GM20431 (cell line): ENCODE results near the gene LRMDA.

Source experiments
- in situ Hi-C: fragments of 300-500 bp; cut with MseI, MboI; formaldehyde crosslinking; loops from one replicate; pipeline ENCODE4 v1.15.0; 2020; ENCODE audit warnings: low sequenced_read_pairs; ENCODE audit not compliant: unreplicated experiment

LRMDA gene

DNA sequence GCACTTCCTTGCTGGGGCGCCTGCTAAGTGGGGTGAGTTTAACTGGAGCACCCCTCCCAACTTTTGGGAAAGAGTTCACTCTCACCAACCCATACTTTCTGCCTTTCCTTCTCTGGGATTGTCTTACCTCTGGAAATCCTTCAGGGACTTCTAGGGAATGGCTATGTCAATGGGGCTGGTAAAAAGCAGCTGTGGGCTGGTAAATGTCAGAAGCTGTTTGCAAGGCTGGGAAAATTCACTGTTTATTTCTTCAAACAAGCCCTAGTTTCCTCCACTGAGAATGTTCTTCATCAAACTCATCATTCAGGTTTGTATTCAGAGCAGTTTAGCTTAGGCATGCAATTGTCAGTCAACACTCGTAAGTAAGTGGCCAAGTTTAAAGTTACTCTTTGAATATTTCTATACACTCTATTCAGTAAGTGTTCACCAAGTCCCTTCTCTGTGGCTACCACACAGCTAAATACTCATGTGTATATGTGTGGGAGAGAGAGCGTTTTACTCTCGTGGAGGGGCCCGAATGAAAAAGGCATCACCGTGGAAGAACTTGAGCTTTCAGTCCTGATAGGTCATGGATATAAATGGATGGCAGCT is 654.8 kb downstream of the LRMDA start:
- in situ Hi-C loops: no loop called here

DNA sequence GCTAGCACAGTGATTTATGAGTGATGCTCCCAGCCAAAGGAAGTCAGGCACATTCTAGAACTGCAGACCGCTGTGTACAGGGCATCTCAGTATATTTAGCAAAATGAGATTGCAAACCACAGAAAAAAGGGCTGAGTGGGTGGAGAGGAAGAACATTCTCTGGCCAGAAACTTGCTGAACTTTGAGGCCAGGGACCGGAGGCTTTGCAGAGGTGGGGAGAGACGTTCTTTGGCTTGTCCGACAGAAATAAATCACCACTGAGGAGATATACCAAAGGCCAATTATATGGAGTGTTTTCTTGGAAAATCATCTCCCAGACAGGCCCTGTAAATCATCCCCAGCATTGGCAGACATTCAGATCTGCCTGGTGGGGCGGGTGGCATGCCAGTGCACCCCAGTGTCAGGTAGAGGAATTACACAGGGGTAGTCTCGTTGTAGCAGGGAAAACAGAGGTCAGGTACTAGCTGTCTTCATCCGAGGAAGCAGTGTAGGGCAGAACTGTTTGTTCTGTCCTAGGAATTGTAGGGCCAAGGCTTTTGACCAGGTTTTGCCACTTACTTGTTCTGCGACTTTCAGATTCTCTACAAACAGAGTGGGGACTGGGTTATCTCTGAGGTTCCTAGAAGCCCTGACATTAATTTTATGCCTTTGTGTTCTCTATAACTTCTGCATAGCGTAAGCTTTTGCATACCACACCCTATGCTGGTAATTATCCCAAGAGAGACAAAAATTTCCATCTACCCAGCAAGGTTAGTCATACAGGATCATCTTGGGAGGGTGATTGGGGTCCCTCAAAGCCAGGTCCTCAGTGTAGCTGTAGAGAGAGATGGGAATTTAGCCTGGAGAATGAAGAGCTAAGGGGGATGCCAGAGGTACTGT is 655.6 kb downstream of the LRMDA start:
- in situ Hi-C loops: no loop called here

DNA sequence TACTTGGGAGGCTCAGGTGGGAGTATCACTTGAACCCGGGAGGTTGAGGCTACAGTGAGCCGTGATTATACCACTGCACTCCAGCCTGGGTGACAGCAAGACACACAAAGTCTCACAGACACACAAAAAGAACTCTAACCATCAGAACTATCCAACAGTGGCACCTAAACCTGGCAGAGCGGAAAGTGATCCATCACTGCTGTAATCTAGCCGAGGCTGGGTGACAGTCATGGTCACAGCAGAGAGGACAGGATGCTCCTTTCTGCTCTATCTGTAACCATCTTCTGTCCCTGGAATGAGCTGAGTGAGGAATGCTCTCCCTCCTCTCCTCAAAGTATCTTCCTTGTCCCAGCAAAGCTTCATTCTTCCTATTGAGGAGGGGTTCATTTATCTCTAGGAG is 656.6 kb downstream of the LRMDA start:
- in situ Hi-C loops: no loop called here

DNA sequence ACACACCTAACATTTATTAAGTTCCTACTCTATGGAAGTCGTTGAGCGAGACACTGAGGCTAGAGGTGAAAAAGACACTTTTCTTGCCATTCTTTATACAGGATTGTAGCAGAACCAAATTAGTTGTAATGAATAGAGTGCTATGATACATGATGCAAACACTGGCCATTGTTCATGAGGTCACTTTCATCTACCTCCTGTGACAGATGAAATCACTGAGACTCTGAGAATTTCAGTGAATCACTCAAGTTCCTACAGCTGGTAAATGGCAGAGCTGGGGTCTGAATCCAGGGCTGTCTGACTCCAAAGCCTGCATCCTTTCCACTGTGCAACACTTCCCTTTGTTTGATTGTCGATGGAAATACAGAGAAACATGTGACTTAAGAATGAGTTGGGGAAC is 657.6 kb downstream of the LRMDA start:
- in situ Hi-C loops: no loop called here

DNA sequence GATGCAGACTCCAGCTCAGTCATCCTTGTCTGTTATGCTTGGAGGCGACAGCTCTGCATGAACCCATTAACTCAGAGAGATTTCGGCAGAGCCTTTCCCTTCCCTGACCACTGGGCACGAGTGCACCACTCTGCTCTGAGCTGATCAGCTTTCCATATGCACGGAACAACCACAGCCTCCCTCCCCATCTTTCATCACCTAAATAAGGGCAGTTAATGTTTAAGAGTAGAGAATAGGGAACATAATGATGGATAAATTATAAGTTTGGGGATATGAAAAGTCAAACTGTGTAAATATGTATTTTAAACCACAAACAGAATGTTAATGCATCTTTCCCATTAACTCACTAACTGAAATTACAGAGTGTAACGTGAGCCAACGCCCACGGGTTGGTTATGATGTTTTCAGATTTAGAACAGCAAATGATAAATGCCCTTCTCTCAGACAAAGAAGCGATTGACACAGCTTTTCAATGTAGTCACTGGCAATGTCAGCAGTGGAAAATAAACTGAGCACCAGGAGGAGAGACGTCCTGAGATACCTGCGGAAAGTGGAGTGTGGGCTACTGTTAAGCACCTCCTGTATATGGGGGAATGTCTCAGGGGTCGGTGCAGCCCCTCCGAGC is 658.2 kb downstream of the LRMDA start:
- in situ Hi-C loops: no loop called here

DNA sequence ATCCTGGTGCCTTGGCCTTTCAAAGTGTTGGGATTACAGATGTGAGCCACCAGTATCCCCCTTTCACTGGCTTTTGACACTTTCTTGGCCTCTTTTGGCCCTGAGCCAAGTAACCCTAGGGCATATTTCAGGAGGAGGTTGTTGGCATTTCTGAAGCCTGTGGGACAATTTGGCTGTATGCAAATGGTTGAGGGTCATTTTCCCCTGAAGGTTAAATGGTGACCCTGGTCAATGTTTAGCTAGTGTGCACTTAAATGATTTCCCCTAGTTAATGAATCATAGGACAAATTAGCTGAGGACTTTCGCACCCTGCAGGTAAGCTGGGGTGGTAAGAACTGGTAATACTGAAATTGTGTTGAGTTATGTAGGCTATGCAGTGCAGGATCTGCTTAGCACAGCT is 660.5 kb downstream of the LRMDA start:
- in situ Hi-C loops: no loop called here

DNA sequence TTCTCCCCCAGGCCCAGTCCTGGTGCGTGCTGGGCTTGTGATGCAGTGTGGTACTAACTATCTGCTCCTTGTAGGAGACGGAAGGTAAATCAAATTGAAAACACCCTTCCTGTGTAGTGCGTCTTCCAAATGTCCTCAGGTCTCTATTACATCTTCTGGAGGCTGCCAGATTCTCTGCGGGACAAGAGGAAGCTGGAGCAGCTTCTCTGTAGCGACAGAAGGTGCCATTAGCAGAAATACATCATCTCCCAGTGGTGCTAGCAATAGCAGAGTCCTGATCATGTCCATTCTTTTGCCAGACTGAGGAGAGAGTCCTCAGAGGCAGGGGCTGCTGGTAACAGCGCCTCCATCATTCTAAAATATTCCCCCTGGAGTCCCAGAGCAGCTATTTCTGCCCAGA is 675.2 kb downstream of the LRMDA start:
- in situ Hi-C loops: no loop called here

DNA sequence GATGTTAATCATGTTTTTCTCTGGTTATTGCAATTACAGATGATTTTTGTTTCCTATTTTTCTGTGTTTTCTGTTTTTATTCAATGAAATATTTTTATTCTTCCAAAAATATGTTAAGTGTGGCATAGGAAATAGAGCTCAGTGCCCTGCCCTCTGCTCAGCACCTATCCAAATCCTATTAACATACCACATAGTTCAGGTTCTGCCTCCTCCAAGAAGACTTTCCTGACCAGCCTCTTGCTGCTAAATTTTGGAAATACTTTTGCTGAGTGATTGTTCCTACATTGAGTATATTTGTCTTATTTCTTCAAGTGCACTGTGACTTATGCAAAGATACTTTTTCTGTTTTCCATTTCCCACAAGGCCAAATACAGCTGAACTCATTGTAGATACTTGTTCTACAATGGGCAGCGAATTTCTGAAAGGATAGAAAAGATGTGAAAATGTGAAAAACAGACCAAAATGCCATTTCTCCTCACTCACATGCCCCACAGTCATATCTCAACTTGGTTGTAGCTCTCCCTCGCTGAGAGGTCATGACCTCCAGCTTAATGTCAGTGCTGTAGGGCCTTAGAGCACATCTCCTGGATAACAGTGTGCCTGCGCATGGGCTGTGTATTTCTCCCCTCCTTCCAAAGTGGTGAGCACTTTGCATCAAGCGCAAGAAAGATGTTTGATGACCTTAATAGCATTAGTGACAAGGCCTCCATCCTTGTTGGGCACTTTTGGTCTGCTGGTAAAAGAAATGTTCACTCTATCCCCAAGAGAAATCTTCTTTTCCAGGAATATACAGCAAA is 677.3 kb downstream of the LRMDA start:
- in situ Hi-C loops: no loop called here

DNA sequence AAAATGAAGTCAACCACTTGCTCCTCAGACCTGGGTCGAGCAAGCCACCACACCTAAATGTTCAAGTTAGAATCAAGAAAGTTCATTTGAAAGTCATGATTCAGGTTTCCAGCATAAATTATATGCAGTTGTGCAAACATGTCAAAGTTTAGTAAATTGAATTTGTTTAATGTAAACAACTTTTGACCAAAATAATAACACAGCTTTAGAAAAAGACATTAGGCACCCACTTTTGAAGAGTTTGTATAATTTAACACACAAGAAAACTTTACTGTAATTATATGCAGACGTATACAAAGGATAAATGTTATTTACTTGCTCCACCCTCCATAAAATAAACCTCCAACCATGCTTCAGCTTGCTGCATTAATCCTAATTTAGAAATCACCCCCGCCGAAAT is 680.0 kb downstream of the LRMDA start:
- in situ Hi-C loops: no loop called here

DNA sequence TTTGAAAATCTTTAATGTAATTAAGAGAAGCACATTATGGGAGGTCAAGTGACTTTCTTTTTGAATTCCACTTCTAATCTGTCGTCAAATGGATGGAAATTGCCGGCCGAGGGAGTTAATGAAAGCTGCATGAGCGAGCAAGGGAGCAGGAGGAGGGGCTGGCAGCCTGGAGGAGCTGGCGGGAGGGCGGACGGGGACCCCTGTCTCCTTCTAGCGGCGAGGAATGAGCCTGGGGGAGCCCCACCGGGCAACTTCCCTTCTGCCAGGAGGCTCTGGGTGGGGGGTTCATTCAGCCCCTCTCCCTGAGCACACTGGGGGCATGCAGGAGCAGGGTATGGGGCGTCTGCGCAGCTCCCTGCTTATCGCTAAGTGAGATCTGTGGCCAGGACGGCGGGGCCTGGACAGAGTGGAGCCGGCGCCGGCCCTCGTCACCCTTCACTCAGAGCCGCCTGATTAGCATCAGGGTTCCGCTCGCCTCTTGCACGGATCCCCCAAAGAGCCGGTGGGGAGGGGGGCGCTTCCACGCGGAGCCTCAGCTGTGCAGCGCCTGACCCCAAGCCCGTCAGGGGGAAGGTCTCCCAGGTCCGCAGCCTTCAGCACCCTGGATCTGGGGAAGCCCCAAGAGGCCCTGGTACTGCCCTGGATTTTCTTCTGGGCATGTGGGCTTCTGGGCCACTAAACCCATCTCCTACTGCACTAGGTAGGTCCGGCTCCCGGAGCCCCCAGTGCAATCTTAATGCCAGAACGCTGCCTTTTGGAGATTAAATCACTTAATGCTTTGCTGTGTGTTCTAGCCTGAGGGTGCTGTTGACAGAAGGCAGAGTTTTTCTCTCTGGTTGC is 680.8 kb downstream of the LRMDA start:
- in situ Hi-C loops: no loop called here

DNA sequence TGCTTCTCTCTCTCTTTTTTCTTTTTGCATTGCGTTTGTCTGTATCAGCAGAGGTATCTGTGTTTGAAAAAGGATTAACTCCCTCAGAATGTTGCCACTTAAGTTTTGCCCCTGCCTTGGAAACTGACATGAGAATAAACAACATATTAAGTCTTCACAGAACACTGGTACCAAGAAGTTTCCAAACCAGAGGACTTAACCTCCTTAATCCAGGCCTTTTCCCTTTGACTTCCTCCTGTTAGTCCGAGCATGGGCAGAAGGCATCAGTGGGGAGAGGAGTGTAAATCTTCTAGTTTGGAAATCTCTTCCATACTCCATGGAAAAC is 681.4 kb downstream of the LRMDA start:
- in situ Hi-C loops: no loop called here

DNA sequence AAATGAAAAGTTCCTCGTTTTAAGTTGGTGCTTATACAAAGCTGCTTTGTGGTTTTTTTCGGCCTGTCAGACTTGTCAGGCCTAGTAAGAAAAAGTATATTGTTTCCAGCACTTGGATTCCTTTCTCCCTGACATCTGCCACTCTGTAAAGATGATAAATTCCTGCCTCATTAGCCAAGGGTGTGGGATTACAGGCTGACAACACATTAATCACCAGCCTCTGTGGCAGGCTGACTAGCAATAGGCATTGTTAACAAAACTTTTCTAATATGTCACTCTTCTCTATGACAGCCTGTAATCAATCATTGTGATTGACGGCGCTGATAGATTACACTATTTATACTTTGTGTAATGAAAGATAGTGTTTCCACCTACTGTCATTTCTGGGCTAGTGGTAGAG is 682.5 kb downstream of the LRMDA start:
- in situ Hi-C loops: no loop called here

DNA sequence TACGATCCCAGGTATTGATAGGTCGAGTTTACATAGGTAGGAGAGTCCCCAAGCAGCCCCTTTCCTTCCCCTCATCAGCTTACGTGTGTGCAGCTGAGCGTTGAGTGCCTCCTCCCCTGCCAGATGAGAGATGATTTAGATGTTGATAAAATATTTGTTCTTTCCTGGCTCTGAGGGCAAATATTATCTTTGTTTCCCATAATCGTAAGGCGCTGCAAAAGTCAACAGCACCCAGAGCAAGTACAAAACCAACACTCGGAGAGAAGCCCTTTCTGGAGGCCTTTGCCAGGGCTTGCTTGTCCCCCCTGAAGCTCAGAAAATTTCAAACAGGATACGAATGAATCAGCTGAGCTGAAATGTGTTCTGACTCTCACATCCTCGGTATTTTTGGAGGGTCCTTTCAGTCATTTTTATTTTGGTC is 683.2 kb downstream of the LRMDA start:
- in situ Hi-C loops: no loop called here

DNA sequence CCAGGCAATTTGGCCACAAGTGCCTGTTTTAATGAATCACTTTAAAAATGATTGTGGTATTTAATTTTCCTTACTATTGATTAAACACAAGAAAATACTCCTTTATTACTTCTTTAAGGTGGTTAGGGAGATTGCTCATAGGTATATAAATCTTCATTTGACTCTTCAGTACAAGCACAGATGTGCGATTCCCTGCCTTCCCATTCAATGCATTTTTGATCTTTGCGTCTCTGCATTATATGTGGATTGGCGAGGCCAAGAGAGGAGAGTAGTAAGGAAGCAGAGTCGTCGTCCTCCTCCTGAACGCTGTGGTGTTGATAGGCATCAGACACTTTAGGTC is 683.7 kb downstream of the LRMDA start:
- in situ Hi-C loops: no loop called here

DNA sequence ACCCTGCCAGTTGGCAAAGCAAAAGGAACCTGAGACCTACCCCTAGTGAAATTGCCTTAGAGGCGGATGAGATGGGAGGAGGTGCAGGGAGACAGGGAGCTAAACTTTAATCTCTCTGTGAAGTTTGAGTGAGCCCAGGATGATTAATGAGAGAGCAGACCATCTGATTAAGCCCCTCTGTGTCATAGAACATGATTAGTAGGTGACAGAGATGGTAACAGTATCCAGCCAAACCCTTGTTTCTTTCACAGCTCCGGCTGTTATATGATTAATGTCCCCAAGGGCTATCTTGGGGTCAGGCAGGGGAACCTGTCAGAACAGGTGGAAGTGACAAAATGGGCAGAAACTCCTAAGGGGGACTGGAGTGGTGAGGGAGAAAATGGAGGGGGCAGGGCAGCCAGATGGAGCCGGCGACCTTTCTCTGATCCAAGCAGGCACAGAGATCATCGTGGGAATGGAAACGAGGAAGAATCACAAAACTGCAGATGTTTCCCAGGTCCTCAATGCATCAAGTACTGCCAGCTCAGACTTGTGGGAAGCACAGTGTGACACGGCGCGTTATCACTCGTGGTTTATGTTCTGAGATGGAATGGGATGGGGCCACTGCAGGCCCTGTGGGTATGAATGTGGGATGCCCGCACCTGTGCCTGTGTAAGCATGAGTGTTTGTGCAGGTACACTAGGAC is 684.2 kb downstream of the LRMDA start:
- in situ Hi-C loops: no loop called here

DNA sequence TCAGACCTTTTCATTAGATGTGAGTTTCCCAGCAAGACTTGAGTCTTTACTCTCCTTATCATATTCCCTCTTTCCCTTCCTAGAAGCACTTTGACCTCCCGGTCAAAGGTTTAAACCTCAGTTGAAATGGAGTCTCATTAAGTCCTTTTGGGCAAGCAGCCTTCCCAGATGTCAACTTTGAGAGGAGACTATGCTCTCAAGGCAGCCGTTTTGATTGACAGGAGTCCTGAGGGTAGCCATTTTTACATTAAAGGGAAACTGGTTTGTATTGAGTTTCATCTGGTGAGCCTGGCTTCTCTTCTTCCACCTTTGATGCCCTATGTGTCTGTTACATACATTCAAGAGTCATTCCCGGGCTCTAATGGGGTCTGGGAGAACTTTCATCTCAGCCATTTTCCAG is 685.1 kb downstream of the LRMDA start:
- in situ Hi-C loops: no loop called here

DNA sequence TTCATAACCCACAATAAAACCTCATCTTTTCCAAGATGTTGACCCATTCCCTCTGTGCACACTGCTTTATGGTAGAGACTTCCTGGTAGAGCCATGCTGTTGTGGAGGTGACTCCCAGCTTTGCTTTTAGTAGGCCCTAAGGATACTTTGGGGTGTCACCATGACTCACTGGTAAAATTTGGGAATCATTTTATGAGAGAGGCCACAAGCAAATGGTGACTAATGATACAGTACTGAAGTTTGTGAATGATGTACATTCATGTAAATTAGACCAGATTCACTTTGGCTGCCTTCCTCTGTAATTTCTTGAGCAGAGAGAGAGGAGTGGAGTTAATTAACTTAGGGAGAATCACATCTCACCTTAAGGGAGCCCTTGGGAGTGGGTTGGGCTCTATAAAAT is 686.5 kb downstream of the LRMDA start:
- in situ Hi-C loops: no loop called here

DNA sequence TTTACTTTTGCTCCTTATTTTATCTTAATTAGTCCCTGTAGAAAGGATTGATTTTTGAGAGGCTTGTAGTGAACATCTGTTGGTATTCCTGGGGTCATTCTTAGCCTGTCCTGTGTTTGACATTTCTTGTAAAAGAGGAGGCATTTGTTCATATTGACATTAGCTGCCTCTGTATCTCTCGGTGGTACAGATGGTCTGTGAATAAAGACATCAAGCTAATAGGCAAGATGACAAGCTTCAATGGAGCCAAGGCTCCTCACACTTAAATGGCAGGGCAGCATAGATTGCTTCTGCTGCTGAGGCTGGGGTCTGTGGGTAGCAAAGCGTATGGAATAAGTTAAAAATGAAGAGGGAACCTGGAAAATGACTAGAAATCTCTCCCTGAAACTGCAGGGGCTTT is 687.6 kb downstream of the LRMDA start:
- in situ Hi-C loops: no loop called here

DNA sequence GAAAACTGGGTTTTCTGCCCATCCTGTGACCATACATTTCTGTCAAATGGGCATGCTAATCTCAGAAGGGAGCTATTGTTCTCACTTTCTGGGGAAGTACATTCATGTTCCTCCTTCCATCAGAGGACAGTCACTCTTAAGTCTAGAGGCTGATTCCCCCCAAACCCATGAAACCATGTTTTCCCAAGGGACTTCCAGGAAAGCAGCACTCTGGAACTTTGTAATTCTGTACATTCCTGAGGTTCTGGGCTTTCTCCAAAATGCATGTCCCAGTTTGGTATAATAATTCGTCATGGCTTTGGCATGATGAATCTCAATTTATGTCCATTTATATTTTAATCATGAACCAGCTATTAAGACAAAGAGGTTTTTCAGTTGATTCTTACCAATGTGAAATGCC is 688.1 kb downstream of the LRMDA start:
- in situ Hi-C loops: no loop called here

DNA sequence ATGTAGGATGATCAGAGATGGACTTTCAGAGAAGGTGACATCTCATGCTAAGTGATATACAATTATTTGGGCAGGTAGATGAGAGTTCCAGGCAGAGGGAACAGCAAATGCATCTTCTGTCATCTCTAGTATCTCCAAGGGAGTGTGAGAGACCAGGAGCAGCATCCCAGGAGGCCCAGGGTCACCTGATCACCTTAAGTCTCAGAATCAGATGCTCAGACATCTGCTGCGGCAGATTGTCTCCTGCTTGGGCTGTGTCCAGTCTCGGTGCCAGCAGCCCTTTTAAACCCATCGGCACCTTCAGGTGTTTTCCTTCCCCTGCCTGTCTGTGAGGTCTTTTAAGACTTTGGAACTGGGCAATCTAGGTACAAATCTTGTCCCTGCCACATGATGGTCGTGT is 690.6 kb downstream of the LRMDA start:
- in situ Hi-C loops: no loop called here
